Activated CD8-positive, alpha-beta T cell treated with anti-CD3 and anti-CD28 coated beads for 36 hours (primary cell): ENCODE data around the gene PTMA. TPM values are rescaled to one million over a fixed set of nuclear protein-coding genes. Genes with fewer than 3 reads are reported as not detected.
"Not testable (repeated sequence)": the region's sequence is repeated elsewhere in the genome, so short reads cannot be mapped to it uniquely, and the experiment has no call there.

Source experiments
- ATAC-seq: fragments of 200-7000 bp; cut with Tn5 transposase; one replicate; pipeline ENCODE4 v1.10.0; 2021; ENCODE audit warnings: mild to moderate bottlenecking, moderate library complexity
- CTCF ChIA-PET: fragments of 350-600 bp; sonication (Branson Sonifier 250); formaldehyde crosslinking; loops from one replicate; lab custom pipeline; 2021; ENCODE audit warnings: antibody characterized with exemption; lab: Charles Lee
- POLR2A ChIA-PET: fragments of 350-600 bp; sonication (Branson Sonifier 250); formaldehyde crosslinking; loops from one replicate; lab custom pipeline; 2021; ENCODE audit warnings: antibody characterized with exemption; lab: Charles Lee
- DNase-seq: peaks from one replicate; pipeline ENCODE4 v3.0.0-alpha.2; 2020
- H3K27ac Mint-ChIP-seq: one replicate; pipeline ENCODE4 v1.8.0; 2021; ENCODE audit warnings: mild to moderate bottlenecking, mixed read lengths
- H3K27me3 Mint-ChIP-seq: one replicate; pipeline ENCODE4 v1.8.0; 2021; ENCODE audit warnings: mixed read lengths
- H3K36me3 Mint-ChIP-seq: one replicate; pipeline ENCODE4 v1.8.0; 2021; ENCODE audit warnings: low read depth, mixed read lengths
- H3K4me1 Mint-ChIP-seq: one replicate; pipeline ENCODE4 v1.8.0; 2021; ENCODE audit warnings: low read depth, mixed read lengths
- H3K4me3 Mint-ChIP-seq: one replicate; pipeline ENCODE4 v1.8.0; 2021; ENCODE audit warnings: mild to moderate bottlenecking, moderate library complexity, mixed read lengths
- H3K9me3 Mint-ChIP-seq: one replicate; pipeline ENCODE4 v1.8.0; 2021; ENCODE audit warnings: mixed read lengths
- intact Hi-C: fragments of 100-400 bp; cut with micrococcal nuclease; formaldehyde crosslinking; loops from one replicate; pipeline ENCODE4 v1.10.0; 2022
- total RNA-seq, 2 experiments: library from RNA; stranded (reverse); gene quantifications; one replicate each; pipeline ENCODE4 v1.2.3, GENCODE V29; 2021
- TF ChIP-seq, protein P1 (sequence below): fragments of 200-600 bp; IDR thresholded peaks from one replicate; pipeline ENCODE4 v1.8.0; 2022; ENCODE audit warnings: antibody characterized with exemption, mild to moderate bottlenecking

Gene PTMA
- total RNA-seq, 2 experiments from 2014 or later = 2,463 to 2,468 TPM

DNA sequence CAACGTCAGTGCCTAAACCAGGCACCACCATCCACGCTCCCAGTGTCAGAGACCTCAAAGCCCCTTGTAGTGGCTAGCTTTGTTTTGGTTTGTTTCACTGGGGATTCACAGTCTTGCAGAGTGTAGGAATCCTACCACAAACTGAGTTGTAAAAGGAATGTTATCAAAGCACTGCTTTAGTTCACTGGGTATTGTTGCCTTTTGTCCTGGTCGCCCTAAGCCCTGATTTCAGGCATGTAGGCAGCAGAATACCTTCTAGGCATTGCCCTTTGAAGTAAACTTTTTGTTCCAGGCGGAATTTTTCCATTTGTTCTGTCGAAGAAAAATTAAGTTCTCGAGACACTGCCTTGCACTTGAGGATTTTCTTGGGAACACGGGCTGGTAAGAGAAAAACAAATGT lies 29.4 kb downstream of the PTMA start:
- no peaks in the 10 kb centered on the region for H3K27me3 Mint-ChIP-seq
- POLR2A ChIA-PET = no interaction called here
- TF ChIP-seq, protein P1, sequence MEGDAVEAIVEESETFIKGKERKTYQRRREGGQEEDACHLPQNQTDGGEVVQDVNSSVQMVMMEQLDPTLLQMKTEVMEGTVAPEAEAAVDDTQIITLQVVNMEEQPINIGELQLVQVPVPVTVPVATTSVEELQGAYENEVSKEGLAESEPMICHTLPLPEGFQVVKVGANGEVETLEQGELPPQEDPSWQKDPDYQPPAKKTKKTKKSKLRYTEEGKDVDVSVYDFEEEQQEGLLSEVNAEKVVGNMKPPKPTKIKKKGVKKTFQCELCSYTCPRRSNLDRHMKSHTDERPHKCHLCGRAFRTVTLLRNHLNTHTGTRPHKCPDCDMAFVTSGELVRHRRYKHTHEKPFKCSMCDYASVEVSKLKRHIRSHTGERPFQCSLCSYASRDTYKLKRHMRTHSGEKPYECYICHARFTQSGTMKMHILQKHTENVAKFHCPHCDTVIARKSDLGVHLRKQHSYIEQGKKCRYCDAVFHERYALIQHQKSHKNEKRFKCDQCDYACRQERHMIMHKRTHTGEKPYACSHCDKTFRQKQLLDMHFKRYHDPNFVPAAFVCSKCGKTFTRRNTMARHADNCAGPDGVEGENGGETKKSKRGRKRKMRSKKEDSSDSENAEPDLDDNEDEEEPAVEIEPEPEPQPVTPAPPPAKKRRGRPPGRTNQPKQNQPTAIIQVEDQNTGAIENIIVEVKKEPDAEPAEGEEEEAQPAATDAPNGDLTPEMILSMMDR = no peak
- peaks cover 3% of the 10 kb centered on the region for H3K36me3 Mint-ChIP-seq
- intact Hi-C loops = no loop called here
- no peak for ATAC-seq
- DNase-seq = no peak
- H3K4me3 Mint-ChIP-seq = no peak overlapping the region
- no peaks in the 10 kb centered on the region for H3K9me3 Mint-ChIP-seq
- H3K27ac Mint-ChIP-seq = no peak overlapping the region
- H3K4me1 Mint-ChIP-seq = no peaks in the 10 kb centered on the region
- CTCF ChIA-PET = no interaction called here

DNA sequence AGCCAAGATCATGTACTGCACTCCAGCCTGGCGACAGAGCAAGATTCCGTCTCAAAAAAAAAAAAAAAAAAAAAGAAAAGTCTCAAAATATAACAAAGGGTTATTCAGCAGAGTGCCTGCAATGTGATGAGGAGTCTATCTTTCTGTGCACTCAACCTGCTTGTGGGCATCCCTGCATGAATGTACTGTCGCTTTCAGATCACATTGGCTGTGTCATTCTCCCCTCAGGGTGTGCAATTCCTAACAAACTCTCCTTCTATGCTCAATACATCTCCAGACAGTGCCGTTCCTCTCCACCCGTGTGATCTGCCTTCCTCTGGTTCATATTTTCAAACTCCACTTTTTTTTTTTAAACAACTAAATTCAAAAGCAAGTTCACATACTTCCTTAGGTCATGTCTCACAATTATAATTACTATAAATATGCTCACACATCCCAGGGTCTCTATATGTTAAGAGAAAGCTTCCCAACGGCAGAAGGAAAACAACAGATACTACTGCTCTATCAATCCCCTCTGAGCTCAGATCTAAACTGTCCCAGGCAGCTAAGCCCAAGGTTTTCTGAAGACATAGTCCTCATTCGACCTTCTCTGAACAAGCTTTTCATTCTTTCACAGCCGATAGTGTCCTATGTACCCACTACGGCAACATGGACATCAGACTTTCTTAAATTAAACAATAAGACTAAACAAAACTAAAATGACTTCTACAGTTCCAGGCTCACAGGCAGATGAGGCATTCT lies 35.2 kb downstream of the PTMA start:
- POLR2A ChIA-PET = no interaction called here
- H3K27ac Mint-ChIP-seq = no peak overlapping the region
- H3K4me1 Mint-ChIP-seq = no peaks in the 10 kb centered on the region
- no peaks in the 10 kb centered on the region for H3K9me3 Mint-ChIP-seq
- peaks cover 1% of the 10 kb centered on the region for H3K36me3 Mint-ChIP-seq
- CTCF ChIA-PET = interaction anchor here (1.3 to 2.2 kb wide), 3 partner anchors 19 to 69 kb away, joined by 3 to 7 read pairs (median 5); no protein-coding TSS in a partner anchor
- DNase-seq (no peak), ATAC-seq (no peak)
- intact Hi-C loops = no loop called here
- no peaks in the 10 kb centered on the region for H3K27me3 Mint-ChIP-seq
- H3K4me3 Mint-ChIP-seq = no peak overlapping the region
- TF ChIP-seq, protein P1 = no peak

DNA sequence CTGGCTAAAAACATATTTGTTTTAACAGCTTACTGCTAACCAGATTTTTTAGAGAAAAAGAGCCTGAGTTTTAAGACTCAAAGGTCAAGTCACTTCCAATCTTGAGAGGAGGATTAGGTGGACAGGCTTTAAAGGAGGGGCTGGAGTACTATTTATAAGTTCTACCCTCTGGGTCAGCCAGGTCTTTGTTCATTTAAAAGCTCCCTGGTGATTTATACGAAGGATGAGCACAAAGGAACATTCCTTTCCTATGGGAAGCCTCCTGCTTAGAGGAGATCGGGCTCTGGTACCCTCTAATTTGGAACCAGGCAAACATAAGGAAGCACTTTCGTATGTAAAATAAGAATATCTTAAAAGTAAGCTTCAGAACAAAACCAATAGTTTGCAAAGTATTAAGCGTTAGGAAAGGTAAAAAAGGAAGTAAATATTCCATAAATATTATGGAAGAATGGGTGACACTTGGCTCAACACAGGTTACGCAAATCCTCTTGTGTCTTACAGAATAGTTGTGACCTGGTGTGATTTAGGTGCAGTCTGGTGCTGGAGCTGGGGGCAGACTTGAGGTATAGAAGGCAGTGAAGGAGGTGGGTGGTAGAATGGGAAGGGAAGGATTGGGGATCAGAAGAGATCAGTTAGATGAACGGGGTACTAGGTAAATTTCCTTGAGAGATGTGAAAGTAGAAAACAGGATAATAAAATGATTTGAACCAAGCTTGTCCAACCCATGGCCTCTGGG lies 37.1 kb downstream of the PTMA start:
- ATAC-seq (no peak), DNase-seq (no peak)
- H3K27me3 Mint-ChIP-seq = no peaks in the 10 kb centered on the region
- POLR2A ChIA-PET = interaction anchor here (0.9 to 1.5 kb wide), 2 partner anchors 33 to 37 kb away, joined by 3 to 4 read pairs; partner anchors contain the start of gene PTMA
- TF ChIP-seq, protein P1 = no peak
- no peaks in the 10 kb centered on the region for H3K9me3 Mint-ChIP-seq
- peaks cover 4% of the 10 kb centered on the region for H3K4me1 Mint-ChIP-seq
- no peak overlapping the region for H3K4me3 Mint-ChIP-seq
- H3K27ac Mint-ChIP-seq = no peak overlapping the region
- intact Hi-C loops = no loop called here
- CTCF ChIA-PET = interaction anchor here (0.6 to 1.4 kb wide), 7 partner anchors 14 to 103 kb away, joined by 3 to 4 read pairs (median 3); no protein-coding TSS in a partner anchor
- no peaks in the 10 kb centered on the region for H3K36me3 Mint-ChIP-seq

DNA sequence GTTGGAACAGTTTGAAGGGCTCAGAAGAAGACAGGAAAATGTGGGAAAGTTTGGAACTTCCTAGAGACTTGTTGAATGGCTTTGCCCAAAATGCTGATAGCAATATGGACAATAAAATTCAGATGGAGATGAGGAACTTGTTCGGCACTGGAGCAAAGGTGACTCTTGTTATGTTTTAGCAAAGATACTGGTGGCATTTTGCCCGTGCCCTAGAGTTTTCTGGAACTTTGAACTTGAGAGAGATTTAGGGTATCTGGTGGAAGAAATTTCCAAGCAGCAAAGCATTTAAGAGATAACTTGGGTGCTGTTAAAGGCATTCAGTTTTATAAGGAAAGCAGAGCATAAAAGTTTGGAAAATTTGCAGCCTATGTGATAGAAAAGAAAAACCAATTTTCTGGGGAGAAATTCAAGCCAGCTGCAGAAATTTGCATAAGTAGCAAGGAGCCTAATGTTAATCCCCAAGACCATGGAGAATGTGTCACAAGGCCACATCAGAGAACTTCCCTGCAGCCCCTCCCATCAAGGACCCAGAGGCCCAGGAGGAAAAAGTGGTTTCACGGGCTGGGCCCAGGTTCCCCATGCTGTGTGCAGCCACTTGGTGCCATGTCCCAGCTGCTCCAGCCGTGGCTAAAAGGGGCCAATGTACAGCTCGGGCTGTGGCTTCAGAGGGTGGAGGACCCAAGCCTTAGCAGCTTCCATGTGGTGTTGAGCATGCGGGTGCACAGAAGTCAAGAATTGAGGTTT lies 40.0 kb downstream of the PTMA start:
- H3K4me3 Mint-ChIP-seq, H3K27ac Mint-ChIP-seq, H3K4me1 Mint-ChIP-seq, intact Hi-C loops, DNase-seq, H3K27me3 Mint-ChIP-seq, POLR2A ChIA-PET, H3K9me3 Mint-ChIP-seq, ATAC-seq, H3K36me3 Mint-ChIP-seq: not testable (repeated sequence)
- CTCF ChIA-PET = interaction anchor here (0.8 to 1.0 kb wide), 2 partner anchors 34 to 73 kb away, joined by 3 to 4 read pairs; no protein-coding TSS in a partner anchor

DNA sequence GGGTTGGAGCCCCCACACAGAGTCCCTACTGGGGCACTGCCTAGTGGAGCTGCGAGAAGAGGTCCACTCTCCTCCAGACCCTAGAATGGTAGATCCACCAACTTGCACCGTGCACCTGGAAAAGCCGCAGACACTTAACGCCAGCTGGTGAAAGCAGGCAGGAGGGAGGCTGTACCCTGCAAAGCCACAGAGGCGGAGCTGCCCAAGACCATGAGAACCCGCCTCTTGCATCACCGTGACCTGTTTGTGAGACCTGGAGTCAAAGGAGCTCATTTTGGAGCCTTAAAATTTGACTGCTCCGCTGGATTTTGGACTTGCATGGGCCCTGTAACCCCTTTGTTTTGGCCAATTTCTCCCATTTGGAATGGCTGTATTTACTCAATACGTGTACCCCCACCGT lies 40.7 kb downstream of the PTMA start:
- H3K4me1 Mint-ChIP-seq, POLR2A ChIA-PET, H3K27ac Mint-ChIP-seq, H3K4me3 Mint-ChIP-seq, H3K27me3 Mint-ChIP-seq, intact Hi-C loops, ATAC-seq, H3K36me3 Mint-ChIP-seq, H3K9me3 Mint-ChIP-seq: not testable (repeated sequence)
- peak; percentile 17 for DNase-seq
- CTCF ChIA-PET = interaction anchor here (0.8 to 1.1 kb wide), 3 partner anchors 18 to 74 kb away, joined by 3 to 4 read pairs (median 4); no protein-coding TSS in a partner anchor
